Adrenal gland (tissue), 5 donors: ENCODE data around the gene NT5C2.
"Not testable (repeated sequence)": the region's sequence is repeated elsewhere in the genome, so short reads cannot be mapped to it uniquely, and the experiment has no call there.

Experiments
- CTCF ChIP-seq, 6 experiments: fragments of 450-650 bp in 4 of 6; fragments of 200-600 bp in 2 of 6; sonication (generic) in 1 of 6; IDR thresholded peaks; 1 replicate in 5 of 6; 2 replicates in 1 of 6; pipeline versions ENCODE4 v1.5.1 to v1.8.0; 2016 to 2021; ENCODE audit warnings: antibody characterized with exemption in 6 of 6, mild to moderate bottlenecking in 2 of 6, moderate library complexity in 1 of 6
- POLR2A ChIP-seq, 2 donors: fragments of 450-650 bp; IDR thresholded peaks; one replicate each; pipeline ENCODE4 v1.6.1; 2017; ENCODE audit warnings: antibody characterized with exemption in 2 of 2, mild to moderate bottlenecking in 2 of 2, moderate library complexity in 1 of 2
- donor health status: DM: no; HTN: no; CAD: no.

- TF ChIP-seq CTCF, POLR2A (IDR thresholded peaks at IDR 0.05): not testable (repeated sequence)
Measured at GRCh38 chr10:103205401-103205800, 12.3 kb upstream of the NT5C2 start.
